SKM-1 (cell line): Measurements from ENCODE around the gene TNNI3.
"Not testable (repeated sequence)": the region's sequence is repeated elsewhere in the genome, so short reads cannot be mapped to it uniquely, and the experiment has no call there.

Source experiments
- DNase-seq: peaks from one replicate; lab custom pipeline; 2025; ENCODE audit not compliant: unreplicated experiment; lab: John Stamatoyannopoulos, UW

Gene TNNI3

DNA sequence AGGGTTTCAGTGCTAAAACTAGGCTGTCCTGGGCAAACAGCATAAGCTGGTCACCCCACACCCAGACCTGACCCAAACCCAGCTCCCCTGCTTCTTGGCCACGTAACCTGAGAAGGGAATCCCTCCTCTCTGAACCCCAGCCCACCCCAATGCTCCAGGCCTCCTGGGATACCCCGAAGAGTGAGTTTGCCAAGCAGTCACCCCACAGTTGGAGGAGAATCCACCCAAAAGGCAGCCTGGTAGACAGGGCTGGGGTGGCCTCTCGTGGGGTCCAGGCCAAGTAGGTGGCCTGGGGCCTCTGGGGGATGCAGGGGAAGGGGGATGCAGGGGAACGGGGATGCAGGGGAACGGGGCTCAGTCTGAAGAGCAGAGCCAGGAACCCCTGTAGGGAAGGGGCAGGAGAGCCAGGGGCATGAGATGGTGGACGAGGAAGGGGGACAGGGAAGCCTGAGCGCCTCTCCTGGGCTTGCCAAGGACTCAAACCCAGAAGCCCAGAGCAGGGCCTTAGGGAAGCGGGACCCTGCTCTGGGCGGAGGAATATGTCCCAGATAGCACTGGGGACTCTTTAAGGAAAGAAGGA, 42.9 kb downstream of the TNNI3 start:
- no peak for DNase-seq

DNA sequence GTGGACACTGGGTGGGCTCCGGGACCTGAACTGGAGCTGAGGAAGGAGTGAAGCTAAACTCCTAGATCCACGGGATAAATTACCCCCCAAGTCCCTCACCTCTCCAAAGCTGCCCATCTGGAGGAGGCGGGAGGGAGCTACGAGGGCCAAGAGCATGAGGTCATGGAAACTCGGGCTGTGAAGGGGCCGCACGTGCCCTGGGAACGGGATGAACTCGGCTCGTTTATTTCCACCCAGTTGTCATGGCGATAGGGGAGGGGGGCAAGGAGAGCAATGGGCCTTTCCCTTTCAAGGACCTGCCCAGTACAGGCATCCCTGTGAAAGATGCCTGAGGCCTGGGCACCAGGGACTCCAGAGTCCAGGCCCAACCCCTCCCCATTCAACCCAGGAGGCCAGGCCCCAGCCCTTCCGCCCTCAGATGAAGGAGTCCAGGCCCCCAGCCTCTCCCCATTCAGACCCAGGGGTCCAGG, 43.9 kb downstream of the TNNI3 start:
- no peak for DNase-seq

DNA sequence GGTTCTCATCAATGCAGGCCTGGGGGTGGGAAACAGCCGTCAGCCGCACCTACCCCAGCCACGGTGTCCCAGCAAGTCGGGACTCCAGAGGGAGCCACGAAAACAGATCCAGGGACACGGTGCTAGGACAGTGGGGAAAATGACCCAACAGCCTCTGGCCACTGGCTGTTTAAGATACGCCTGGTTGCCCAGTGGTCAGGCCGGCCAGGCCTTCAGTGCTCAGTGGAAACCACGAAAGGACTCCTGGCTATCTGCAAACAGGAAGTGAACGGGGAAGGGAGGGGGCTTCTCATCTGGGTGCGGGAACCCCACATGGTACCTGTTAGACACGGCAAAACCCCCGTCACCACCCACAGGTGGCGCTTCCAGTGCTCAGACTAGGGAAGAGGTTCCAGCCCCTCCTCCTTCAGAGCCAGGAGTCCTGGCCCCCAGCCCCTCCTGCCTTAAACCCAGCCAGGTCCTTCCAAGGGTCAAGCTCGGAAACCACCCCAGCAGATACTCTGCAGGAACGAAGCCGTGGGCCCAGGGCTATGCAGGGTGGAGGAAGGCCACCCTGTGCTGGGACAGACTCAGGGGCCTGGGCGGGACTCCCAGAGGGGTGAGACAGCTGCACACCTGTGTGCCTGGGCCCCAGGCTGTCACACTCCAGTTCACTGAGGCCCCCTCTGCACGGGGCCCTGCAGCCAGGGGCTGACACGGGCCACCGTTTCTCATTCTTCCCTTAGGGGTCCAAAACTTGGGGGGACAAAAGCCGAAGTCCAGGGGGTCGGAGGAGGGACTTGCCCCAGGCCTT, 44.6 kb downstream of the TNNI3 start:
- no peak for DNase-seq

DNA sequence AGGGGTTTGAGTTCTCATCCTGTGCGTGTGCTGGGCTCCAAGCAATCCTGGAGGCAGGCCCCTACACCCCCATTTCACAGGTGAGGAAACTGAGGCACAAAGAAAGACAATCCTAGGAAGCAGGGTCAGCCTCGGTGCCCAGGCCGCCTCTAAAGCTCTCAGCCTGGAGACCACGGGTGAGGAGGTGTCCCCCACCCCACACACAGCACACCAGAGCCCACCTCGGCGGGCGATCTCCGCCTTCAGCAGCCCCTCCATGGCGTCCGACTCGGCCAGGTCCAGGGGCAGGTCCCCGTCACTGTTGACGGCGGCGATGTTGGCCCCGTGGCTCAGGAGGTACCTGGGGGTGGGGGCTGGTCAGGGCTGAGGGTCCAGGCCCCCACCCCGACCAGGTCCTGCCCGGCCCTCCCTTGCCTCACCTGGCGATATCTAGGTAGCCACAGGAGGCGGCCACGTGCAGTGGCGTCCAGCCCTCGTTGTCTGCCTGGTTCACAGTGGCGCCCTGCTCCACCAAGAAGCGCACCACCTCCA, 45.2 kb downstream of the TNNI3 start:
- no peak for DNase-seq

DNA sequence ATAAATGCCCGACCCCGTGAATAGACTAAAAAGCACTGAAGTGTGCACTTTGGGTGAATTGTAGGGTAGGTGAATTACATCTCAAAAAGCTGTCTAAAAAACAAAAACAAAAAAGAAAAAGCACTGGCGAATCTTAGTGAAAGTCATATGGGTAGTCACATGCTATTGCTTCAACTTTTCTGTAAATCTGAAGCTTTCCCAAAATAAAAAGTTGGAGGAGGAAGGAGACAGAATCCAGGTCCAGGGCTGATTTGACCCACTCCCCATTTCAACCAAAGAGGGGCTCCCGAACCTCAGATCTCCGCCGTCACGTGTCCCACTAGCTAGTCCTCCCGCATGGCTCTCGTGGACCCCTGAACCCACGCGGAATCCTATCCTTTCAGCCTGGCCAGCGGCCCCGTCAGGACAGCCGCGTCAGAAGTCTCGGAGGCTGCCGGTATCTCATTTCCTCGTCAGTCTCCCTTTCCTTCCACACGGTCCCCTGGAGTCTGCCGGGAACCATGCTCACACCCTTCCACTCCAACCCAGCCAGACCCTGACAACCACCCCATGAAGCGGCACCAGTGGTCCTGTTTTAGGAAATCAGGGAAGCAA, 46.2 kb downstream of the TNNI3 start:
- no peak for DNase-seq

DNA sequence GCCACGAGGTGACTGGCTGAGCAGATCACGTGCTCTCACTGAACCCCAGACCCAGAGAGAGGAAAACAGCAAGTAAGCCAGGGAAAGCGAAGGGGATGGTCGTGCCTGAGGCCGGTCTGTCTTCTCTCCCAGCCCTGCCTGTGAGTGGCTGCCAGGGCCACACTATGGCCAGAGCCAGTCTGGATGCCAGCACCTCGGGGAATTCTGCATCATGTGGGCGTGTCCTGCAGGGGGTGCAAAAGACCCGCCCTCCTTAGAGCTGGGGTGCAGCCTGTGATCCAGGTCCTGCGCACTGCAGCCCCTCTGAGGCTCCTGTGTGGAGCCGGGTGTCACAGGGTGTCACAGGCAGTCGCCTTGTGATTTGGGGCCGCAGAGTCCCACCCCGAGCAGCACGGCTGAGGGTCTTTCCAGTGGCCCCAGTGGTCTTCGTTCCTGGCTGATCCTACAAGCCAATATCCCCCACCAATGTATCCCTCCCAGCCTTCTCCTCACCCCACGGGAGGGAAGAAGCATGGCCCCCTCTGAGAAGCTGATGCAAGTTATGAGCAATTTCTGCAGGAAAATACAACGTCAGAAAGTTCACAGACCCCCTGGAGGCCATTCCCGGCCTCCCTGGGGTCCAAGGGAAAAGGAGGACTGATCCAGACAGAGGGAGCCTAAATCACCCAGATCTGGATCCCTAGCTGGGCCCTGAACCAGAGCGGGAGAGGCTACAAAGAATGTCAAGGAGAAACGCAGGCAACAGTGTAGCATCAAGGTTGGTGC, 47.8 kb downstream of the TNNI3 start:
- DNase-seq = no peak

DNA sequence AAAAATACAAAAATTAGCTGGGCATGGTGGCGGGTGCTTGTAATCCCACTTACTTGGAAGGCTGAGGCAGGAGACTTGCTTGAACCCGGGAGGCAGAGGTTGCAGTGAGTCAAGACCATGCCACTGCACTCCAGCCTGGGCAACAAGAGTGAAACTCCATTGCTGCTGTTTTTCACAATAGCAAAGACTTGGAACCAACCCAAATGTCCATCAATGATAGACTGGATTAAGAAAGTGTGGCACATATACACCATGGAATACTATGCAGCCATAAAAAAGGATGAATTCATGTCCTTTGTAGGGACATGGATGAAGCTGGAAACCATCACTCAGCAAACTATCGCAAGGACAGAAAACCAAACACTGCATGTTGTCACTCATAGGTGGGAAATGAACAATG, 50.3 kb downstream of the TNNI3 start:
- not testable (repeated sequence) for DNase-seq

DNA sequence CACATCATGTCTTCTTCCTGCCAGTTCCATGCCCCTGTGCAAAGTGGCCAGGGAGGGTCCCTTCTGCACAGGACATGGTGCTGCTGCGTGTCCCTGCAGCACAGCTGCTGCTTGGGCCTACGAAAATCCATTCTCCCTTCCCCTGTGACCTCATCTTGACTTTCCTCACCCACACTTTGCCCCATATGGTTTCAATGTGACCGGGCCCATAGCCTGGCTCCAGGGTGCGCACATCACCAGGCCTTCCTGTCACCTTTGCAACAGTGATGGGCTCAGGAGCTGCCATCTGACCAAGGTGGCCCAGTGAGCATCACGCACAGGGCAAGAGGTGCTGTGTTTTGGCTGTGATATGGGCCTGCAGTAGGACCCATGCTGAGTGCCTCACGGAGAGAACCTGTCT, 50.9 kb downstream of the TNNI3 start:
- DNase-seq = no peak

DNA sequence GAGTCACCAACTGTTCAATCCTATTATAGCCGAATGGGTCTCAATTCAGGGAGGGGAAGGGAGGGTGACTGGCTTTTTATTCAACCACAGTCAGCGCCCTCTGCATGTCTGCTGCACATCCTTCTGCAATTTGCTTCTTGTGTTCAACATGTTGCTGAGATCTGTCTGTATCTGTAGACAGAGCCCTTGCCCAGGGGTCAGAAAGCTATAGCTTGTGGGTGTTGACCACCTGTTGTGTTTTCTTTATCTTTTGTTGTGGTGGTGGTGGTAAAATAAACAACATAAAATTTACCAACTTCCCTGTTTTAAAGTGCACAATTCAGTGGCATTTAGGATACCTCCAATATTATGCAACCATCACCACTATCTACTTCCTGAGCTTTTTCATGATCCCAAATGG, 52.3 kb downstream of the TNNI3 start:
- DNase-seq = no peak

DNA sequence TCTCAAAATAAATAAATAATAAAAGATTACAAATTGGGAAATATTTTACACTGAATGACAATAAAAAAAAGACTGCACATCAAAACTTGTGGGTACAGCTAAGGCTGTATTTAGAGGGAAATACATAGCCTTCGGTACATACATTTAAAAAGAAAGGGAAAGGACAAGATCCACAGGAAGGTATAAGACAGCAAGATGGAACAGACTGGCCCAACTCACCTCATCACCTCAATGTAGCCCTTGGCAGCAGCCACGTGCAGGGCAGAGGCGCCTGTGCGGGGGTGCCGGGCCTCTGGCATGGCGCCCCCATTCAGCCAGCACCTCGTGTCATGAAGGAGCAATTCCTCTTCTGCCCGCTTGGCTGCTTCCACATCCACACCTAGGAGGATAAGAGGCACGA, 54.3 kb downstream of the TNNI3 start:
- DNase-seq = no peak
